Stimulated activated CD4-positive, alpha-beta T cell treated with anti-CD3 and anti-CD28 coated beads, Interleukin-4, amount 100 ng/mL, for 4 hours (primary cell): Measurements from ENCODE around the gene PAEP.
"Not testable (repeated sequence)": the region's sequence is repeated elsewhere in the genome, so short reads cannot be mapped to it uniquely, and the experiment has no call there.

Experiments
- DNase-seq, 2 experiments: peaks; one replicate each; pipeline ENCODE4 v3.0.0-alpha.2; 2020

Gene PAEP

DNA sequence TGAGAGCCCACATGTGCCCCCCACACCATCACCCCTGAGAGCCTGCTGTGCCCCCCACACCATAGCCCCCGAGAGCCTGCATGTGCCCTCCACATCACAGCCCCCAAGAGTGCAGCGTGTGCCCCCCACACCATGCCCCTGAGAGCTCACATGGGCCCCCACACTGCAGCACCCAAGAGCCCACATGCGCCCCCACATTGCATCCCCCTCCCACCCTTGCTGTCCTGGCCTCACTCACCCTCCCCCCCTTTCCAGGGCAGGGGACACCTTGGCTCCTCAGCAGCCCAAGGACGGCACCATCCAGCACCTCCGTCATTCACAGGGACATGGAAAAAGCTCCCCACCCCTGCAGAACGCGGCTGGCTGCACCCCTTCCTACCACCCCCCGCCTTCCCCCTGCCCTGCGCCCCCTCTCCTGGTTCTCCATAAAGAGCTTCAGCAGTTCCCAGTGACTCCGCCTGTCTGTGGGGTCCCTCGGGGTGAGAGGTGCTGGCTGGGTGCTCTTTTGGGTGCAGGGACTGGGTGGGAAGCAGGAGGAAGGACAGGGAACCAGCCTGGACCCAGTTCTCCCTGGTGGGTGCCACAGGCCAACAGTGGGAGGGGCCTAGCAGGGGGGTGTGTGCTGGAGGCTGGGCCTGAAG lies 35.3 kb upstream of the PAEP start:
- no peak for DNase-seq

- DNase-seq, result no peak
These were observed 34.6 kb upstream of the PAEP start for GRCh38 chr9:135526730-135527571.

DNA sequence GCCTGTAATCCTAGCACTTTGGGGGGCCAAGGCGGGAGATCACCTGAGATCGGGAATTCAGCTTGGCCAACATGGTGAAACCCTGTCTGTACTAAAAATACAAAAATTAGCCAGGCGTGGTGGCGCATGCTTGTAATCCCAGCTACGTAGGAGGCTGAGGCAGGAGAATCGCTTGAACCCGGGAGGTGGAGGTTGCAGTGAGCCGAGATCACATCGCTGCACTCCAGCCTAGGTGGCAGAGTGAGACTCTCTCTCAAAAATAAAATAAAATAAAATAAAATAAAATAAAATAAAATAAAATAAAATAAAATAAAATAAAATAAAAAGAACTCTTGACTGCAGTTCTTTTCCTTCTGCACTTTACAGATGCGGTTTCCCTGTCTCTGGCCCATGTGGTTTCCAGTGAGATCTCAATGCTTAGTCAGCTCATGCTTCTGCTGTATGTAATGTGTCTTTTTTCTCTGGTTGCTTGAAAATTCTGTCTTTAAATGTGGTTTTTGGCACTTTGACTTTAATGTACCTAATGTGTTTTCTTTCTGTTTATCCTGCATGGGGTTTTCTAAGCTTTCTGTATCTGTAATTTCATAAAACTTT lies 32.6 kb upstream of the PAEP start:
- DNase-seq, result not testable (repeated sequence)

DNA sequence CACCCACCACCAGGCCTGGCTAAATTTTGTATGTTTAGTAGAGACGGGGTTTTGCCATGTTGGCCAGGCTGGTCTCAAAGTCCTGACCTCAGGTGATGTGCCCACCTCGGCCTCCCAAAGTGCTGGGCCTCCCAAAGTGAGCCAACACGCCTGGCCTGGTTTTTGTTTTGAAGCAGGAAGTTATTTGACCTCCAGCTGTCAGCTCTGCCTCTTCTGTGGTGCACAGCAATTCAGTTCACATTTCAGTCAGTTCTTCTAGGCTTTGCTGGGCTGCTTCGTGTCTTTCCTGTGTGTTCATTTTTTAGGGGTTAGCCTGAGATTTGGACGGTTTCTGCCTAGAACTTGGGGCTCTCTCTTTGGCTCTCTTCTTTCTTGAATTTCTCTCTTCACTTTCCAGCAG lies 31.4 kb upstream of the PAEP start:
- DNase-seq, result no peak

DNA sequence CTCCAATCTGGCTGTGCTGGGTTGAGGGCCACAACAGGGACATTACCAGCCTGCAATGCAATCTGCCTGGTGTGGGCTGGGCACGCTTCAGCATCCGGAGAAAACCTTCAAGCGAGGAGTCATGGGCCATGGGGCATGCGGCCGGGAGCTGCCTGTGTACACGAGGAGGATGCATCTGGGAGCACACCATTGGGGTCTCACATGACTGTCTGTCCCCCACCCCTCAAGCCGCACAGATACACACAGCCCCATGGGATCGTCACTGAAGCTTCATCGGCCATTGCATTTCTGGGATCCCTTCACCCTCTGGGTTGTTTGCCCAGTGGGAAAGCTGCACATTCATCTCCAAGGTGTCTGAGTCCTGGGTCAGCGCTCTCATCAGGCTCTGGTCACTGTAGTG lies 30.5 kb upstream of the PAEP start:
- no peak for DNase-seq

GRCh38 chr9:135533113-135533512 lies 28.4 kb upstream of the PAEP start:
- no peak for DNase-seq

GRCh38 chr9:135533674-135534073 lies 27.9 kb upstream of the PAEP start:
- no peak for DNase-seq

DNA sequence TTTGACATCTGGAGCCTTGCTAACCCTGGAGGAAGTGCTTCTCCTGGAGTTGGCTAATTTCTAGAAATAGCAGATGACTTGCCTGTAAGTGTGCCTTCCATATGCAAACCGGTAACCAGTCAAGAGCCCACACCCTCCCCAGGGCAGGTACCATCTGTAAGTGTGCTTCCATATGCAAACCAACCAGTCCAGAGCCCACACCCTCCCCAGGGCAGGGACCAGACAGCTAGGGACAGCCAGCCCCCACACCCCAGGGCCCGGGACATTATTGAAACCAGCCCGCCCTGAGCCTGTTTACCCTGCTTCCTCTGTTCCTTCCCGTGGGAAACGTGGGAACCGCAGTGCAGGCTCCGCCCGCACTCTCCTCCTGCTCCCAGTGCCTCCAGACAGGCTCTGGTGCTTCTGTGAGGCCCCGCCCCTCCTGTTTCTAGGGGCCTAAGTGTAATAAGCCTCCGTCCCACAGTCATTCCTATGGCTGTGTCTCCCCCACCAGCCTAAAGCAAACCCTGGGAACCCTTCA lies 27.3 kb upstream of the PAEP start:
- not testable (repeated sequence) for DNase-seq

DNA sequence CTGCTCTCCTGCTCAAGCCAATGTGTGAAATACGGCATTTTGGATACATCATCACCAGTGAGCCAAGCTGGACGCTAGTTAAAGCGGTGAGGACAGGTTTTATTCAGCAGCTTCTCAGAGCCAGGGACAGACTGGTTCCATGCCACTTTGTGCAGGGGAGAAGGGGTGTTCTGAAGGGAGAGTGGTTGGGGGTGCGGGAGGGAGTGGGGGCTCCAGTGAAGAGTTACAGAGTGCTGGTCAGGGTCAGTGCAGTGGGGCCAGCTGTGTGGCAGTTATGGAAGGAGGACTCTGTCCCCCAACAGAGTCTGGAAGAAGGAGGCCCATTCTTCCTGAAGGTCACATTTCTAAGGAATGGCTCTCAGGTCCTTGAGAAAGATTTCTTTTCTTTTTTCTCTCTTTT lies 26.7 kb upstream of the PAEP start:
- not testable (repeated sequence) for DNase-seq

DNA sequence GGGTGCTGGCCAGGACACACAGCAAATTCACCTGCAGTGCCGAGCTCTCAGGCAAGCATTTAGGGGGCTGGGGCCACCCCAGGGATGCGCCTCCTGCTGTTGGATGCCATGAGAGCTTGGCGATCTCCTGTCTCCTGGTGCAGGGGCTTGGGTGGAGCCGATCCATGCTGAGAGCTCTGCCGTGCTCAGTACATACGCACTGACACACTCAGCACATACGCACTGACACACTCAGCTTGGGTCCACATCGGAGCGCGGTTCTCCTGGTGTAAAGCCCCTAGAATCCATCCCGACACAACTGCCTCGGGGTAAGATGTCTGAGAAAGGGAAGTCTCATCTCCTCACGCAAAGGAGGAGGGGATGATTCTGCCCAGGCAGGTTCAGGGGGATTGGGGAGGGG lies 25.9 kb upstream of the PAEP start:
- not testable (repeated sequence) for DNase-seq

GRCh38 chr9:135536216-135536615 lies 25.3 kb upstream of the PAEP start:
- no peak for DNase-seq

GRCh38 chr9:135543262-135543894 lies 18.2 kb upstream of the PAEP start:
- DNase-seq, result not testable (repeated sequence)

DNA sequence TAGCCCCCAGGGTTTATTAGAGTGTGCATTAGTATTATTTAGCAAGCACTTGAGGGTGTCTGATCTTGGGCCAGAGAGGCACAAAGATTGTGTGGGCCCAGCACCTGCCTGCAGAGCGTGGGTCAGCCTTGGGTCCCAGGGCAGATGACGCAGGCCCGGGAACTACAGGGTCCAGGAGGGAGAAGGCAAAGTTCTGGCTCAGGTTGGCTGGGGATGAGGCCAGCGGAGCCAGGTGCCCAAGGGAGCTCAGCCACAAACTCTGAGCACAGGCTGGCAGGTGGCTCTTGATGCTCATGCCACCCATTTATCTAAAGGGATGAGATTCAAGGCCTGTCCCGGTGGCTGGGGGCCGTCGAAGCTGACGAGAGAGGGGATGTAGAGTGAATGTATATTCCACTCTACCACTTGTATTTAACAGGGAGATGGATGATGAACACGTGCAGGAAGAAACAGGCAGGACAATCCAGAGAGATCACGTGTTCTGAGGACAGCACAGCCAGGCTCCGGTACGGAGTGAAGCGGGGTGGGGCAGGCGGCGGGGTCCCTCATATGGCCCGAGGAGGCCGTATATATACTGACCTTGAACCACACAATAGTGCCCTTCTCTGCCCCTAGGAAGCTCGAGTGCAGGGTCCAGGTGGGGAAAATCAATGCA lies 16.4 kb upstream of the PAEP start:
- no peak for DNase-seq

GRCh38 chr9:135545646-135546176 lies 15.8 kb upstream of the PAEP start, which contains the start of gene OBP2A:
TSS of gene OBP2A (plus strand) at chr9:135546126. CDS start at chr9:135546181, 55 bp downstream.
- DNase-seq, result not testable (repeated sequence)

GRCh38 chr9:135546792-135547617 lies 14.6 kb upstream of the PAEP start:
- not testable (repeated sequence) for DNase-seq

DNA sequence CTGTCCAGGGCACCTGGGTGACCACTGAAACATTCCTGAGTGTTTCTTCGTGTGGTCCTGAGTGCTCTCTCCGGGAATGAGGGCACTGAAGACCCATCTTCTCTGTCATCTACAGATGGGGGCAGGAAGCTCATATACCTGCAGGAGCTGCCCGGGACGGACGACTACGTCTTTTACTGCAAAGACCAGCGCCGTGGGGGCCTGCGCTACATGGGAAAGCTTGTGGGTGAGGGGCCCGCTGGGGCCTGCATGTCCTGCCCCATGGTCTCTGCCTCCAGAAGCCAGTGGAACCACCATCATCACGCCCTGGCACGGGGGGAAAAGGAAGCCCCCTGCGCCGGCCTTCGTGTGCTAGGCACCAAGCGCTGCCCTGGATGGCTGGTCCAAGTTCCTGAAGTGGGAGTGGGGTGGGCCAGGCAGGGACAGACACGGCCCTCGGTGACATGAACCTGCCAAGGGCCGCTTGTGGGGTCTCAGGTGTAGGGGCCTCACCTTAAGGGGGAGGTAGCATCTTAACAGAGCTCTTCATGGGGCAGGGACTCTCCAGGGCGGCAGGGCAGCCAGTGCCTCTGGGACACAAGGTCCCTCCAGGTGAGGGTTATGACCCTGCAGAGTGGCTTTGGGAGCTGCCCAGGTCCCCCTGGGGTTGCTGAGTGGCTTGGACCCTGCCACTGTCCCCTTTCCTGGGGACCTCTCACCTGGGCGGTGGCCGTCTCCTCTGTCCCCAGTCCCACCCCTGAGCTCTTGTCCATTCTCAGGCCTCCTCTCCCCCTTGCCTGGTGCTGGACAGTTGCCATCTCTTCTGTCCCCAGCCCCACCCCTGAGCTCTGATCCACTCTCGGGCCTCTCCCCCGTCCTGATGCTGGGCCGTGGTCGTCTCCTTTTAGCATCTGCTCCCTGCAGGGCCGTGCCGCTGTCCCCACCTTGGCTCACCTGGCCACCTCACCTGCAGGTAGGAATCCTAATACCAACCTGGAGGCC lies 13.5 kb upstream of the PAEP start:
- no peak for DNase-seq

GRCh38 chr9:135549478-135550343 lies 11.8 kb upstream of the PAEP start:
- not testable (repeated sequence) for DNase-seq

GRCh38 chr9:135550344-135550918 lies 11.1 kb upstream of the PAEP start:
- no peak for DNase-seq

DNA sequence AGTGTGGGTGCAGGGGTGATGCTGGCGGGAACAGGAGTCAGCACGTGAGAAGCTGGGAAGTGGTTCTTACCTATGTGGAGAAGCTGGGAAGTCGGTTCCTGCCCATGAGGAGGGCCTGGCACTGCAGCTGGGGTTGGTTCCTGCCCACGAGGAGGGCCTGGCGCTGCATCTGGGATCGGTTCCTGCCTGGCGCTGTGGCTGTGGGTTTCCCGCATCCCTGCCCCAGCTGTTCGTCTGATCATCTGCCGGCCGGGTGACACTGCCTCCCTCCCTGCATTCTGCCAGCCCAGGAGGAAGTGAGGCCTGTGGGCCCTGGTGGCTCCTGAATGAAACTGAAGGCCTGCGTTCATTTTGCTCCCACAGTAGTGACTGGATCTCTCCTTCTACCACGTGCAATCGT lies 10.5 kb upstream of the PAEP start:
- DNase-seq, result no peak
